GM21825 (cell line): Measurements from ENCODE around the gene MPG.
"Not testable (repeated sequence)": the region's sequence is repeated elsewhere in the genome, so short reads cannot be mapped to it uniquely, and the experiment has no call there.

Experiments
- ATAC-seq: cut with Tn5 transposase; IDR thresholded peaks from one replicate; pipeline ENCODE4 v1.9.1; 2021; ENCODE audit warnings: mild to moderate bottlenecking, moderate library complexity; ENCODE audit not compliant: unreplicated experiment

Gene MPG

GRCh38 chr16:77807-78443, at the start of gene MPG:
Gene MPG (plus strand): TSS chr16:78225. CDS start chr16:78310, 85 bp downstream.
- peak; percentile 71 for ATAC-seq

GRCh38 chr16:30627-31026, 47.4 kb upstream of the MPG start:
- not testable (repeated sequence) for ATAC-seq

GRCh38 chr16:33154-33876, 44.7 kb upstream of the MPG start:
- not testable (repeated sequence) for ATAC-seq

GRCh38 chr16:33877-34647, 44.0 kb upstream of the MPG start:
- no peak for ATAC-seq

GRCh38 chr16:34648-34987, 43.4 kb upstream of the MPG start:
- ATAC-seq = no peak

GRCh38 chr16:35011-35677, 42.9 kb upstream of the MPG start:
- ATAC-seq = no peak

GRCh38 chr16:35678-36305, 42.2 kb upstream of the MPG start:
- no peak for ATAC-seq

- ATAC-seq = no peak
Observed at GRCh38 chr16:36336-36984, 41.6 kb upstream of the MPG start.

- ATAC-seq = no peak
Observed at GRCh38 chr16:37511-37910, 40.5 kb upstream of the MPG start.

GRCh38 chr16:38206-38605, 39.8 kb upstream of the MPG start:
- not testable (repeated sequence) for ATAC-seq

- ATAC-seq = peak; percentile 72
Observed at GRCh38 chr16:38941-39892, 38.8 kb upstream of the MPG start.

GRCh38 chr16:41439-42068, 36.5 kb upstream of the MPG start:
- no peak for ATAC-seq

GRCh38 chr16:42069-42457, 36.0 kb upstream of the MPG start:
- no peak for ATAC-seq

- ATAC-seq = no peak
Observed at GRCh38 chr16:42691-43090, 35.3 kb upstream of the MPG start.

- ATAC-seq = no peak
Observed at GRCh38 chr16:43294-43693, 34.7 kb upstream of the MPG start.

GRCh38 chr16:44655-45054, 33.4 kb upstream of the MPG start:
- ATAC-seq = no peak

- no peak for ATAC-seq
Observed at GRCh38 chr16:45454-45853, 32.6 kb upstream of the MPG start.

GRCh38 chr16:46510-46909, 31.5 kb upstream of the MPG start:
- not testable (repeated sequence) for ATAC-seq

GRCh38 chr16:47234-47633, 30.8 kb upstream of the MPG start:
- ATAC-seq = no peak
